ENCODE data around the gene KLF6.
"Not testable (repeated sequence)": the region's sequence is repeated elsewhere in the genome, so short reads cannot be mapped to it uniquely, and the experiment has no call there.

Gene KLF6

DNA sequence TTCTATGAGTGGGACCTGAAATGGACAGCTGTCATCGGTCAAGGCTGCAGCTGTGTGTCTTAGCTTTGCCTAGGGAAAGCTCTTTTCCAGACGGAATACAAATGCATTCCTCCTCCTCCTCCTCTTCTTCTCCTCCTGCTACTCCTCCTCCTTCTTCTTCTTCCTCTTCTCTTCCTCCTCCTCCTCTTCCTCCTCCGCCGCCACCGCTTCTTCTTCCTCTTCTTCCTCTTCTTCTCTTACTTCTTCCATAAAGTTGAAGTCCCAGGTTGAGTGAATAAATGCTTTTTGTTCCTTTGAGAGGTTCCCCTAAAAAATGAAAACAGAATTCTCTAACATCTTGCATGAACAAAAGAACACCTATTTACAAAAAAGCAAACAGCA, 28.7 kb downstream of the KLF6 start:
- no peak for DNase-seq (ENCODE audit: low spot score)

DNA sequence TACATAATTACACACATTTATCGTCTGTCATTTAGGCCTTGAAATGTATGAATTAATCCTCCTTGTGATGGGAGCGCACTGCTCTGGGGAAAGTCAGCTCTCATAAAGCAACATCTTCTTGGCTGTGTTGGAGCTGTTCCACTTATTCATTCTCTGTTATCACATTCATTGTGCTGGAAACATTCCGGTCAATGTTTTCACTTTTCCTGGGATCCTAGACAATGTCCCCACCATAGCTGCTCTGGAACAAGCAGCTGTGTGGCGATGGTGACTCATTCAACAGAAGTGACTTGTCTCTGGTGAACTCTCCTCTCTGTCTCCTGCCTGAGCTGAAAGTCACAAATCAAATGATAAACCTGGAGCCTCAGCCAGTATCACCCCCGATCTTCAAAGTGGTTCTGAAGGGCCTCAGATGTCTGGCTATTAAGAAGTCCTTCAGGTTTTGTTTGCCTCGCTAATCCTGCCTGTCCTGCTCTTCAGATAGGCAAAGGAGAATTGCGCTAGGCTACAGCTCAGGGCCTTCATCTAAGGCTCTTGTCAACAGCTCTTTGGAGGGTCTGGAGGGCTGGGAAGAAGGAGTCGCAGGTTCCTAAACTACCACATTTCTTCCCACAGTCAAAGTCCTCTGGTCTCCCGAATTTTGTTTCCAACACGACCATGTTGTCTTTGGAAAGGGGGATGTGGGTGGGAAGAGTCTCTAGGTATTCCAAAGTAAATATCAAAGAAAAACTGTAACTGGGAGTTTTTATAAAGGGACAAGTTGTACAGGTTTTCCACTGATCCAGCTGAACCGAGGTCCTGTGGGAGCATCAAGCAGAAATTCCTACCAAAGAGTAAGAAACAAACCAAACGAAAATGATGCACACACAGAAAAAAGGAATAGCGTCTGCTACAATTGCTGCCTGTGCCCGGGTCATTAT, 29.3 kb downstream of the KLF6 start:
- no peak for DNase-seq (ENCODE audit: low spot score)

DNA sequence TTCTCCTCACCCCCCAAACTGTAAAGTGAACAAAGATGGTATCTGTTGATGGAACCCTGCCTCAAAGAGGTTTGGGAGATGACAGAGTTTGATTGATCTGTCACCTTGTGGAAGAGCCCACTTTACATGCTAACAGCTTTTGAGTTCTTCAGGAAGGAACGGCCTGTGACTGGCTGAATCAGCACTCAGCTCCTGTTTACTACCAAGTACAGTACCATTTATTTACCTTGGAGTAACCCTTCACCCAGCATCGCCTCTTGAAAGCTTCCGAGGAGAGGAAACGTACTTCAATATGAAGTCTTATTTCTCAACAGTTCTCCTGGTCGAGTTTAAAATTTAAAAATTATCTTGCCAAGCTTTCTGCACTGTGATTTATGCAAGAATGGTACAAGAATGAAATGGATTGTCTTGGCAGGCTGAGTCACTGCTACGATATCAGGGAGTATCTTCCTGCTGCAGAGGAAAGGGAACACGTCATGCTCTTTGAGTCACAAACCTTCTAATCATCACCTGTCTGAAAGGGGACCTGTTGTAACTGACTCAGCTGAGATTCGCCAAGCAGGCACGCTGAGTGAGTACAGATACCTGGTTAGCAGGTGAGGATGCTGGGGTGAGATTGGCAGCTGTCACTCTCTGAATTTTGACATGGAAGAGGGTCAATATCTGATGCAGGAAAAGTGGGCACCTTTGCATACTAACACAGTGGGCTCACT, 30.1 kb downstream of the KLF6 start:
- no peak for DNase-seq (ENCODE audit: low spot score)

DNA sequence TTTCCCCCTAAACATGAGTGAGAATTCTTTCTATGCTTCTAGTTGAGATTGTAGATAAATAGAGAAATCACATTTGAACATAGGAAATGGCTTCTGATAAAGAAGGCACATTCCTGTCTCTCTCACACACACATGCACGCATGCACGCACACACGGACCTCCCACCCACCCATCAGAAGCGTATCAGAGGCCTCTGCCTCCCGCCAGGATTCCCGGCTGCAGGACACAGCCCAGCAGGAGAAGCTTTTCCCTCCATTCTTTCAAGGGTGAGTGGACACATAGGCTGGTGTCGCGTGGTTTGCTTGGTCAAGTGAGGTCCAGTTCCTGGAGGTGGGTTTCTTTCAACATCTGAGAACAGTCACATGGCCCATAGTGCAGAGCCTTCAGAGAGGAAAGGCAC, 34.2 kb downstream of the KLF6 start:
- no peak for DNase-seq (ENCODE audit: low spot score)

DNA sequence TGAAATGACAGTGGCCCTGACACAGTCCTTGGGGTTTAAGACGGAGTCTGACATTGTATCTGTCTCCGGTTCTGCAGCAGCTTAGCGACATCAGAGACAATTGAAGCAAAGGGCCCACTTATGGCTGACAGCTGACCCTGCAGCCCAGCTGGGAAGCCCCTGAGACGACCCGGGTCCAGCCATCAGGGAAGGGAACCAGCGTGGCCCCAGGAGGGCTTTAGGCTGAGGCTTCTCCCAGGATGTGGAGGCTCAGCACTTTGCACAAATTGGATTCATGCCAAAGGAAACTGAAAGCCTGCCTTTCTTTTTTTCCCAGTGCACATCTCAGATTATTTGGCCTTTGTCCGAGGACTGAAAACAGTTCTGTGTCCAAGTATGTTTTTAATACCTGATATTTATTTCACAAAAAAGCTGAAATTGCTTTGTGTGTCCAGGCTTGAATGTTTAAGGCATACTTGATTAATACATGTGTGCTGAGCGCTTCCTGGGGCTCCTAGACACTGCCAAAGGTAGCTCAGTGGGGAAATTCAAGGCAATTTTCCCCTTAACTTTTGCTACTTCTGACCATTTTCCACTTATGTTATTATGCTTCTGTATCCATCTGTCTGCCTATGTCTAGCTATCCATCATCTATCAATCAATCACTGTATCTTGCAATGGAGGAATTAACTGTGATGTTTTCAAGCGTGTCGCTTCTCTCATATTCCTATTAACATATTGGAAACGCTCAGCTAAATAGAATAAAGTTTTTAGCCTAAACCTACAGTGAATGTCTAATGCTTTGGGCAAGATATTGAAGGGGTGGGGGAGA, 34.8 kb downstream of the KLF6 start:
- no peak for DNase-seq (ENCODE audit: low spot score)

DNA sequence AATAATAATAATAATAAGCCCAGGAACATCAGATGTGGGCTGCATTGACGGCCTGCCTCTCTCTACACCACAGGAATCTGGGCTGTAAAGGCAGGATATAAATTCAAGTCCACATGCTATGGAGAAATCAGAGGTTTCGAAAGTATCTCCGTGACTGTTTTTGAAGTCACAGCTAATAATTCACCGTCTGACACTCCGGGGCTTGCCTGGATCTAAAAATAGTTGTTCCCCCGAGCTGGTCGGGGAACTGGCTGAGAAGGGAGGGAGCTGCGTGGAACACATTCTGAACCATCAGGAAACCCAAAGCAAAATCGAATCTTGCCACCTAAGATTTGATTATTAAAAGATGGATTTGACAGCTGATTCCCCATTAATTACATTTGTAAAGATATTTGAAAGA, 35.4 kb downstream of the KLF6 start:
- DNase-seq (ENCODE audit: low spot score) = no peak

DNA sequence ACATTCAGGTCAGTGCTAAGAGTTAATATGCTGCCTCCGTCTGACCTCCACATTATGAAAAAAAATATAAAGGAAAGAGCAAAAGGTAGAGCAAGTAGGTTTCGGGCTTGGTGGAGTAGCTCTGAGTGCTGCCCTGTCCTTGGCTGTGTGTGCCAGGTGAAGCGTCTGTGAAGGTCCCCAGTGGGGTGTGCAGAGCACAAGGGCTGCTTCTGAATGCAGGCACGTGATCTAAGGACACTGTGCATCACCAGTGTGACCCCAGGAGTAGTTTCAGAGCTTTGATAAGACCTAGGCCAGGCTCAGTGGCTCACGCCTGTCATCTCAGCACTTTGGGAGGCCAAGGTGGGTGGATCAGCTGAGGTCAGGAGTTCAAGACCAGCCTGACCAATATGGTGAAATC, 36.0 kb downstream of the KLF6 start:
- DNase-seq (ENCODE audit: low spot score) = no peak

DNA sequence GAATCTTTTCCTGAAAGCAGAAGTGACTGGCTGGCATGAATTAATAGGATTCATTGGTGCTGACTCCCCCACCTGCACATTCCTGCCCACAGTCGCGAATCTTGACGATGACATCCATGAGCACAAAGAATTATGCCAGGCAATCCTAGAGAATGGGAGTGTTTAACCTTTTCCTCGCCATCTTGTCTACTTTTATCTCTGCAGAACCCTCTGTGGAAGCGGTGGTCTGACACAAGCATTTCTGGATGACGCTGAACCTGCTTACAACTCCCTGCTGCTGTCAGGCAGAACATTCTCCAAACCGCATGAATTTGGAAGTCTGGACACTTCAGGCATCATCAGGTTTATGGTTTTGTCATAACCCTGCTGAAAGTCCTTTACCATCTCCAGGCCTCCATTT, 36.5 kb downstream of the KLF6 start:
- DNase-seq (ENCODE audit: low spot score) = no peak

DNA sequence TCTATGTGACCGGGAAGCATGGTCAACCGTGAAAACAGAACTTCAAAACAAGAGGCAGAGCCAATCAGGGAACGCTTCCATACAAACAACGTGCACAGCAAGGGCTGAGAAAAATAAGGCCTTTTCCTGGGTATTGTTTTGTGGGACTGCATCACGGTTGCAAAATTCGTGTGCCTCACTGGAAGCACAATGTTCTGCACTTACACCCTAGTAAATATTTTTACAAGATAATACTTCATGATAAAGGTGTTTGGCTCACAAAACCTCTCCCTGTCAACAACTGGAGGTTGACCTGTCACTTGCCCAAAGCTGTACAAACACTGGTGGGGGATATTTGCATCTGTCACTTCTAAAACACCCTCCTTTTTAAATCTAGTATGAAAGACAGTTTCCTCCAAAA, 37.0 kb downstream of the KLF6 start:
- DNase-seq (ENCODE audit: low spot score) = no peak

DNA sequence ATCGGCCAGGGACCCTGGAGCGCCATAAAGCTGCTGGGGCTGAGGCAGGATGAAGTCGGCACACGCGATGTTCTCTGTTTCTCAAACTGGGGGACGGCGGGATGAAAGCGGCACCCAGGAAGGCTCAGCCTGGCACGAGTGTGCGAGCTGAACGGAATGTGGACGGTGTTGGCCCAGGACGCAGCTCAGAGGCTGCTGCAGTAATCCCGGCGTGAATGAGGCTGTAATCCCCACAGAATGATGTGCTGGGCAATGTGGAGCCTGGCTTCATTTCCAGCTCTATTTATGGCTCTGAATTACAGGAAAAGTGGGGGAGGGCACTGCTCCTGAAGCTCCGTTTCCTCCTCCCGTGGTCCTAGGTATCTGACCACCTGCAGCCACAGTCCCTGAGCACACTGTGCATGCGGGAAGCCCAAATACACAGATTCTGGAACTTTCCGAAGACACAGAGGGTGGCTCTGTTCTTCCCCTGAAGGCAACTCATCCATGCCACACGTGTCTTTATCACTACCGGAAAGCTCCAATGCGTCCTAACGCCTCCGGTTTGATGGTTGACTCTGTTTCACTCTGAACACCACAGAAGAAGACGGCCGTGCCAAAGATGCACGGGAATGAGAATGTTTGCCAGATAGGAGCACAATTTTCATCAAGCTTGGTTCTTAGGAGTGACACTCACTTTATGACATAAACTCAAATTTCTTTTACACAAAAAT, 37.6 kb downstream of the KLF6 start:
- DNase-seq (ENCODE audit: low spot score) = no peak

DNA sequence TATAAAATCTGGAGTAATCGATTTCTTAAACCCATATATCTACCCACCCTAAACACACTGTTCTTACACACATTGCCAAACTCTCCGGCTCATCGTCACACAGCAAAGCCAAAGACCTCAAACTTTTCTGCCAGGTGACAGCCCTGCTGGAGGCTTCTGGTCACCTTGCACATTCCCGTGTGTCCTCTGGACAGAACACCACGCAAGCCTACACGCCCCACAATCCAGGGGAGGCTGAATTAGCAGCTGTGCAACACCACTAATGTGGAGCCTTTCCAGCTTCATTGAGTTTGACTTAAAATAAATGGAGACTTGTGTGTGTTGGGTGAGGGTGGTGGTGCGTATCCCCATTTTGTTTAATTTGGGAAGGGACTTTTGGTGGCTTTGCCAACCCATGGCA, 38.4 kb downstream of the KLF6 start:
- DNase-seq (ENCODE audit: low spot score) = no peak

DNA sequence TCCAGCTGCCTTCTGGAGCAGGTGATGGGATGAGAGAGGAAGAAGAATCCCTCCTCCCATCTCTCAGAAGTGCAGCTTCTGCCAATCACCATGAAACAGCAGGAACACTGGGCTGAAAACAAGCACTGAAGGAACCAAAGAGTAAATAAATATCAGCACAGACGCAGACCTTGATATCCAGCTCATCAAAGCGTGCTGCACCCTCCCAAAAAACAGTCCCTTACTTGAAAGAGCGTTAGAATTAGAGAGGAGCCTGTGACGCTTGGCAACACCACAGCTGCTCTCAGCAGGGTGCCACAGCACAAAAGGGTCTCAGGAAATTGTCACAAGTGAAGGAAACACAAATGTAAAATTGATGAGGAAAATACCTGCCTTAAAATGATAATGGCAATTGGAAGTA, 39.5 kb downstream of the KLF6 start:
- DNase-seq (ENCODE audit: low spot score) = no peak

DNA sequence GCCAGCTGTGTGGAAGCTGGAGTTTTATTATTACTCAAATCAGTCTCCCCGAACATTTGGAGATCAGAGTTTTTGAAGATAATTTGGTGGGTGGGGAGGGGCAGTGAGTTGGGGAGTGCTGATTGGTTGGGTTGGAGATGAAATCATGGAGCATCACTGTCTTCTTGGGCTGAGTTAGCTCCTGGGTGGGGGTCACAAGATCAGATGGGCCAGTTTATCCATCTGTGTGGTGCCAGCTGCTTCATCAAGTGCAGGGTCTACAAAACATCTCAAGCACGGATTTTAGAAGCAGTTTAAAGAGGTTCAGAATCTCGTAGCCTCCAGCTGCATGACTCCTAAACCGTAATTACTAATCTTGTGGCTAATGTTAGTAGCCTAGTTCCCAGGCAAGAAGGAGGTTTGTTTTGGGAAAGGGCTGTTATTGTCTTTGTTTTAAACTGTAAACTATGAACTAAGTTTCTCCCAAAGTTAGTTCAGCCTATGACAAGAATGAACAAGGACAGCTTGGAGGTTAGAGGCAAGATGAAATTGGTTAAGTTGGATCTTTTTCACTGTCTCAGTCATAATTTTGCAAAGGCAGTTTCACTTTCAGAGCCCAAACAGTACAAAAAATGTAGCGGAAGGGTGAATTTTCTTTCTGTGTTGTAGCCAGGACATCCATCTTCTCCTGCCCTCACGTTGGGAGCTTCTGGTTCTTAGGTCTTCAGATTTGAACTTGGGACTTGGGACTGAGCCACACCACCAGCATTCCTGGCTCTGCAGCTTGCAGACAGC, 43.1 kb downstream of the KLF6 start:
- DNase-seq (ENCODE audit: low spot score) = no peak

DNA sequence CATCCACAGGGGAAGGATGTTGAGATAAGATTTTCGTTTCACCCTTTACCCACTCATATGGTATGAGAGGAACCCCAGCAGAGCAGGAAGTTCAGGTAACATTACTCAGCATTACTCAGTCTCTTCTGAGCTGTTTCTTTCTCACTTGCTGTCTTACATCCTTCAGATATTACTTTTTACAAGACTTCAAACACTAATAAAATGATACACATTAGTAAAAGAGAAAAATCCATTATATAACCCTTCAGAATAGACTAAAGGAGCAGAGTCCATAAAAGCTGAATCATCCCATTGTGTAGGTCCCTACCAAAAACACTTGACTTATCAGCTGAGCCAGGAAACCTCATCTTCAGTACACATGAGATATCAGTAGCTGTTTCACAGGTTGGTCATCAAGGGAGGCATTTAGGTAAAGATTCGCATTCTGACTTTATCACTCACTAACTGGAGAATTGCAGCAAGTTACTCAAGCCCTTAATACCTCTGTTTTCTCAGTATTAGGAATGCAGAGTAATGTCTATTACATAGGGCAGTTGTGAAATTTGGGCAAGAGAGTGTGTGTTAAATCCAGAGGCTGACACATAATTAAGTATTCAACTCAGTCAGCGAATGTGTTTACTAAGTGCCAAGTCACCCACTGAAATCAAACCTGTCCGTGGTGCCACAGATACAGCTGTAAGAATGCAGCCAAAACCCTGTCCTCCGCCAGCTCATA, 44.7 kb downstream of the KLF6 start:
- DNase-seq (ENCODE audit: low spot score) = no peak

DNA sequence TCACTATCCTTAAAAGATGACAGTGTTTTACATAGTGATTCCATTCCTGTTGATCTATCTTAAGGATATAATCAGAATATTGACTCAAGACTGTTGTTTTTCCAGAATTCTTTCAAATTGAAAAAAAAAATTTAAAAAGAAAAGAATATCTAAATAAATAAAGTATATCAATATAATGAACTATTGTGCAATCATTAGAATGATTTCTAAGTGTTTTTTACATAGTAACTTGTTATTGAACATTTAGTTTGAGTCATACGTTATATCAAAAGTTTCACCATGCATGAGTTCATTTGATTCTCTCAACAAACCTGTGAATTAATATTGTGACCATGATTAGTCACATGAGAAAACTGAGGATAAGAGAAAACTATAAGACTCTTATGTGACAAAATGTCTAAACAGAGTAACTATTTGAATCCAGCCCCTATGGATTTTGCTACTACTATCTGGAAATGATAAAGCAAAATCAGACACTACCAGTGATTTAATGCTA, 46.1 kb downstream of the KLF6 start:
- DNase-seq (ENCODE audit: low spot score) = no peak

DNA sequence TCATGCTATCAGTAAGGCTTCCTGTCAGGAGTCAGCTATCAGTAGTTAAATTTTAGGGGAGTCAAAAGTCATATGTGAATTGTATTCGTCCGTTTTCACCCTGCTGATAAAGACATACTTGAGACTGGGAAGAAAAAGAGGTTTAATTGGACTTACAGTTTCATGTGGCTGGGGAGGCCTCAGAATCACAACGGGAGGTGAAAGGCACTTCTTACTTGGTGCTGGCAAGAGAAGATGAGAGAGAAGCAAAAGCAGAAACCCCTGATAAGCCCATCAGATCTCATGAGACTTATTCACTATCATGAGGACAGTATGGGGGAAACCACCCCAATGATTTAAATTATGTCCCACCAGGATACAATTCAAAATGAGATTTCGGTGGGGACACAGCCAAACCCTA, 47.1 kb downstream of the KLF6 start:
- DNase-seq (ENCODE audit: low spot score) = no peak

DNA sequence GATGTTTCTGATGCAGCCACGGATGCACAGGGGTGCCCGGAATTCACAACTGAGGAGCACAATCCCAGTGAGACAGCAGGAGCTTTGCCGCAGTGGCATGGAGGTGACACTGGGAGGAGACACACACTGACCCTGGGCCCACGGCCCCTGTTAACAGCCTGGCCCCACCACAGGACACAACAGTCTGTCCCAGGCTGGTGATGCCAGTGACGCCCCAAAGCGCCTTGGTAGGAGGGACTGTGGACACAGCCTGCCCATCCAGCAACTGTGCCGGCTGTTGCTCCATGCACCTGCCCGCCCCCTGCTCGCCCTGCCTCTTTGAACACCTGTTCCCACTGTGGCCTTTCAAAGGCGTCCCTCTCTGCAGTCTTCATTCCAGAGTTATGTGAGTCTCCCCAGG, 49.8 kb downstream of the KLF6 start:
- no peak for DNase-seq (ENCODE audit: low spot score)

DNA sequence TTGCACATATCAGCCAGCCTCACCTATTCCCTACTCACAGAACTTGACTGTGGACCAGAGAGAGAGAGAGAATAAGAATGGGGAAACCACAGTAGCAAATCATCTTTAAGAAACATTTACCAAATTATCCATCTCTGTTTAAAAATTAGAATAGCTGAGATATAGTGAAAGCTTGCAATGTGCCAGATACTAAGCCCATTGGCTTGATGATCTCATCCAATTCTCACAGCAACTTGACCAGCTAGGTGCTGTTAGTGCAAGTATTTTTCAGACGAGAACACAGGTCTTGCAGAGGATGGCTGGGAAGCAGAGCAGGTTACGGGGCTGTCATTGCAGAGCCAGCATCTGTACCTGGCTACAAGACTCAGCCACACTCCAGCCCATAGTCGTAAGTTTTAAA, 50.9 kb downstream of the KLF6 start:
- DNase-seq (ENCODE audit: low spot score) = no peak

DNA sequence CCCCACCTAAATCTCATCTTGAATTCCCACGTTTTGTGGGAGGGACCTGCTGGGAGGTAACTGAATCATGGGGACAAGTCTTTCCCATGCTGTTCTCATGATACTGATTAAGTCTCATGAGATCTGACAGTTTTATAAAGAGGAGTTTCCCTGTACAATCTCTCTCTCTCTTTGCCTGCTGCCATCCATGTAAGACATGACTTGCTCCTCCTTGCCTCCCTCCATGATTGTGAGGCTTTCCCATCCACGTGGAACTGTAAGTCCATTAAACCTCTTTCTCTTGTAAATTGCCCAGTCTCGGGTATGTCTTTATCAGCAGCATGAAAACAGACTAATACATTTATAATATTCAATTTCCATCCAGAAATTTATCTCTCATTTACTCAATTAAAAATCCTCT, 52.8 kb downstream of the KLF6 start:
- DNase-seq (ENCODE audit: low spot score) = not testable (repeated sequence)

DNA sequence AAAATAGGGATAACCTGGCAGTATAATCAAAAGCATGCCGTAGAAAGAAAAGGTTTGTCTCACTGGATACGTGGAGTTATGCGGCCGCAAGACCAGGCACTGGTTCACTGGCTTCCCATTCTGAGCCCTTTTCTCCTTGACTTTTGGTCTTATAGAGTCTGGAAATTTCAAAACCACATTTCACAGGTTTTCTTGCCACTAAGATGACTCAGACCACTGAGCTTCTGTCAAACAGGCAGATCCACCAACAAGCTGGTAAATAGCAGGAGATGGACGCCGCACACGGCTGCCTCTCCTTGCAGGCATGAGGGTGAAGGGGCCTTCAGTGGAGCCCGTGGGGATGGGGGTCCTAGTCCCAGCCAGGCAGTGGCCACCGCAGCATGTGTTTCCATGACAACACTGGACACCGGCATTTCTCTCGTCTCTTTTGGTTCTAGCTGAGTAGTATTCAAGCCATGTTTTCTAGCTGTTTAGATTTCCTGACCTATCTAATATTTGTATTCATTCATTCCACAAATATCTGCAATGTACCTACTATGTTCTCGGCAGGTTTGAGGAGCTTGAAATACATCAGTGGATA, 55.5 kb downstream of the KLF6 start:
- no peak for DNase-seq (ENCODE audit: low spot score)

All from hematopoietic multipotent progenitor cell treated with erythropoietin and hydrocortisone succinate and interleukin-3 and kit ligand, for 15 days (in vitro differentiated cells).